RPMI8226 (cell line): ENCODE data around the gene KLRD1.
A peak's percentile ranks its signal among the peaks of the same experiment; 100 is the strongest.
"Not testable (repeated sequence)": the region's sequence is repeated elsewhere in the genome, so short reads cannot be mapped to it uniquely, and the experiment has no call there.

Experiments used
- DNase-seq: peaks from one replicate; pipeline ENCODE4 v3.0.0-alpha.2; 2015

Gene KLRD1

DNA sequence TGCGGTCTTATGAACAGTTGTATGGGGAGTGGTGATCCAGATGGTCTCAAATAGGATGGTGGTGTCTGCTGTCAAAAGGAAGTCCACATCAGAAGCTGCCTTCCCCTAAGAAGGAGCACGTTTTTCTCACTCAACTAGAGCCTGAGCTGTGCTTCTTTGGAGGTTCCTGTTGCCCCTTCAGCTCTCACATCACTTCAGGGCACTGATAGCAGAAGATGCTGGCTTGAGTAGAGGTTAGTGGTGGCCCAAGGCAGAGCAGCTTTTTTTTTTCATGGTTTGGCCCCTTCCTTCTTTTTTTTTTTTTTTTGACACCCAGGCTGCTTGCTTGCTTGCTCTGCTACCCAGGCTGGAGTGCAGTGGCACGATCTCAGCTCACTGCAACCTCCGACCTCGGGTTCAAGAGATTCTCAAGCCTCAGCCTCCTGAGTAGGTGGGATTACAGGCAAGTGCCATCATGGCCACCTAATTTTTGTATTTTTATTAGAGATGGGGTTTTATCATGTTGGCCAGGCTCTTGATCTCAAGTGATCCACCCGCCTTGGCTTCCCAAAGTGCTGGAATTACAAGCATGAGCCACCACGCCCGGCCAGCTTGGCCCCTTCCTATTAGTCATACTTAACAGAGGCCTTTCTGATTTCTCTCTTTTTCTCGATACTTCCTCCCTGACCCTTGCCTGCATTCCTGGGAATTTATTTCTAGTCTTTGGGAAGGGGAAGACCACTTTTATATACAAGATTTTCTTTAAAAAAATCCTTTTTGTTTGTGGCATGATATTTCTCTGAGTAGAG lies 31.6 kb downstream of the KLRD1 start:
- no peak for DNase-seq

DNA sequence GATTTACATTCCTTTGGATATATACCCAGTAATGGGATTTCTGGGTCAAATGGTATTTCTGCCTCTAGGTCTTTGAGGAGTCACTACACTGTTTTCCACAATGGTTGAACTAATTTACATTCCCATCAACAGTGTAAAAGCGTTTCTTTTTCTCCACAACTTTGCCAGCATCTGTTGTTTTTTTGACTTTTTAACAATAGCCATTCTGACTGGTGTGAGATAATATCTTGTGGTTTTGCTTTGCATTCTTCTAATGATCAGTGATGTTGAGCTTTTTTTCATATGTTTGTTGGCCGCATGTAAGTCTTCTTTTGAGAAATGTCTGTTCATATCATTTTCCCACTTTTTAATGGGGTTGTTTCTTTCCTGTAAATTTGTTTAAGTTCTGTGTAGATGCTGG lies 33.3 kb downstream of the KLRD1 start:
- DNase-seq, result not testable (repeated sequence)

DNA sequence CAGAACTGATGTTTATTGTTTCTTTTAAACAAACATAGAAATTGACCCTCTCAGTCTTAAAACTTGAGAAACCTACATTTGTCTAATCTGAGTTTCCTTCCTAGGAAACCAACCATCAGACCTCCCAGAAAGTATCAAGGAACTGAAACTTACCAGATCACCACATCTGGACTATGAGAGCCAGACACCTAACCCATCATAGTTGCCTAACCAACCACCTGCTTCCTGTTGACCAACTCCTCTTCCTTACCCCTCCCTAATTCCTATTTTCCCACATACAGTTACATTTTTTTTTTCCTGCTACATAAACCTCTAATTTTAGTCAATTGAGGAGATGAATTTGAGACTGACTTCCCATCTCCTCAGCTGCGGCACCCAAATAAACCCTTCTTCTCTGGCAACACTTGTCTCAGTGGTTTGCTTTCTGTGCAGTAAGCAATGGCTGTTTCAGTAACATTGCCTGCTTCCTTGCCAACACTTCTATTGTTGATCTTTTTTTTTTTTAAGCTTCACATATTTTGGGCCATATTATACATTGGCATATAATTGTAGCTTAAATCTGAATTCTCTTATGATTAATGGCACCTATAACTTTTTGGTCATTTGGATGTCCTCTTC lies 34.3 kb downstream of the KLRD1 start:
- peak; percentile 48 for DNase-seq

DNA sequence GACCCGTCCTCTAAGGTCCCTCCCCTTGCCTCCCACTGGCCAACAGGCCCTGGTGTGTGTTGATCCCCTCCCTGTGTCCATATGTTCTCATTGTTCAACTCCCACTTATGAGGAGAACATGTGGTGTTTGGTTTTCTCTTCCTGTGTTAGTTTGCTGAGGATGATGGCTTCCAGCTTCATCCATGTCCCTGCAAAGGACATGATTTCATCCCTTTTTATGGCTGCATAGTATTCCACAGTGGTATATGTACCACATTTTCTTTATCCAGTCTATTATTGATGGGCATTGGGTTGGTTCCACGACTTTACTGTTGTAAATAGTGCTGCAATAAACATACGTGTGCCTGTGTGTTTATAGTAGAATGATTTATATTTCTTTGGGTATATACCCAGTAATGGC lies 43.8 kb downstream of the KLRD1 start:
- not testable (repeated sequence) for DNase-seq

DNA sequence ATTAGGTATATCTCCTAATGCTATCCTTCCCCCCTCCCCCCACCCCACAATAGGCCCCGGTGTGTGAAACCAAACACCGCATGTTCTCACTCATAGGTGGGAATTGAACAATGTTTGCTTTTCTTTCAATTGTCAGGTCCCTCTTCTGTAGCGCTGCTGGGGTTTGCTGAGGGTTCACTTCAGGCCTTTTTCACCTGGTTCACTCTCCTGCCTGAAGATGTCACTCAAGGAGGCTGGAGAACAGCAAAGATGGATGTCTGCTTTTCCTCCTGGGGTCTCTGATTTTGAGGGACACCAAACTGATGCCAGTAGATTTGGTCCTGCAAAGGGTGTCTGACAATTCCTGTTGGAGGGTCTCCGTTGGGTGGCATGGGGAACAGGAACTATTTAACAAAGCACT lies 46.4 kb downstream of the KLRD1 start:
- no peak for DNase-seq

DNA sequence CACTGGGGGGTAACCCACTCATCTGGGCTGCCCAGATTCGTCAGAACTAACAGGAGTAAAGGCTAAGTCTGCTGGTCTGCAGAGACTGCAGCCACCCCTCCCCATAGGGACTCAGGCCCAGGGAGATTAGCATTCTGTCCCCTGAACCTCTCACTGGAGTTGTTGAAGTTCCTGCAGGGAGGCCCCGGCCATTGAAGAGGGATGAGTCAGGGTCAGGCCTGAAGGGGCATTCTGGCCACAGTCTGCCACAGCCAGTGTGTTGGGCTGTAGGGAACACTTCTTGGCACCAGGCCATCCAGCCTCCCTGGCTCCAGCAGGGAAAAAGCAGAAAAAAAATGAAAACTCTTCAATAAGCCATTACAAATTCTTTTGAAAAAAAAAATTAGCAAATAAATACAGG lies 46.8 kb downstream of the KLRD1 start:
- DNase-seq, result no peak

DNA sequence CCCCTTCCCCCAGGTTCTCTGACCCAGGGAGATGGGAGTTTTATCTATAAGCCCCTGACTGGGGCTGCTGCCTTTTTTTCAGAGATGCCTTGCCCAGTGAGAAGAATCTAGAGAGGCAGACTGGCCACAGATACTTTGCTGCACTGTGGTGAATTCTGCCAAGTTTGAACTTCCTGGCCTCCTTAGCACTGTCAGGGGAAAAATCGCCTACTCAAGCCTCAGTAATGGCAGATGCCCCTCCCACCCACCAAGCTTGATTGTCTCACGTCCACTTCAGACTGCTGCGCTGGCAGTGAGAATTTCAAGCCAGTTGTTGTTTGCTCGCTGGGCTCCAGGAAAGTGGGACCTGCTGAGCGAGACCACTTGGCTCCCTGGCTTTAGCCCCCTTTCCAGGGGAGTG lies 50.5 kb downstream of the KLRD1 start:
- DNase-seq, result peak; percentile 25

DNA sequence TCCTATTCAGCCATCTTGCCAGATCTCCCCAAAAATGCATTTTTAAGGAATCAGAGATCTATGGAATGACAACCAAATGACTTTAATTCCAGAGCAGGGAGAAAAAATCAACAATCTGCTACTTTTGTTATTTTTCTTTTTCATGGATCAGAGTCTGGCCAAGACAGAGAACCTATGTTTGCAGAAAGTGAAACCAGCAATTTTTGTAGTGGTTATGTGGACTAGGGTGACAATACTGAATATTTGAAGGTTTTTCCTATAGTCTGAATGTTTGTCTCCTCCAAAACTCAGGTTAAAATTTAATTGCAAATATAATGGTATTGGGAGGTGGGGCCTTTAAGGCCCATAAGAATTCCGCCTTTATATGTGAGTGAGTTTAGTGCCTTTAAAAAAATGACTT lies 51.3 kb downstream of the KLRD1 start:
- no peak for DNase-seq

DNA sequence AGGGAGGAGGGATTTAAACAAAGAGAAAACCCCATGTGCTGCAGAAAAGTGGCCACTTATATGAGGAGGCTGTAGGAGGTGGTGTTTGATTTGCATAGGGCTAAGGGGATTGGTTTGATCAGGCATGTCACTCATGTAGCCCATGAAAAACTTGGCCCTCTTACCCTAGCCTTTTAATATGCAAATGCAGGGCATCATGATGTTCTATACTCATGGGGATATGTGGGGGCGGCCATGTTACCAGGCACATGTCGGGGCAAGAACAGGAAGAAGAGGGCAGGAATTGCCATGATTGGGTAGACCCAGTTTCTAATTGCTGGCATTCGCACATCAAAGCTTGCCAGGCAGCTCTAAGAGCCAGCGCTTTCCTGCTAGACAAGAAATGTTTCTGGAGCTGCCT lies 53.4 kb downstream of the KLRD1 start:
- DNase-seq, result no peak

DNA sequence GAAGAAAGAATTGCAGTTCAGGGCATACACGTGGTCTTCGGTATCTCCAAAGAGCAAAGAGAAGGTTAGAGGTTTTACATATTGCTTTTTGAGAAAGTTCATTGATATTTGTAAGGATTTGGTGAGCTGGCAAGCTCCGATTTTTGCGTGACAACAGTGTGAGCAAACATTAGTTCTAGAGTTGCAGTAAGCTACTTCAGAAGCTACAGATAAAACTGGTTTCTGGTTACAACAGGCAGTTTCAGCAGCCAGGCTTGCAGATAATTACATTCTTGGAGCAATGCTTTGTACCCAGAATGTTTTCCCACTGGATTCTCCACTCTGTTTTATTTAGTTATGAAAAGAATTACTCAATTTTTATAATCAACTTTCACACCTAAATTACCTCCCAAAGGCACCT lies 54.0 kb downstream of the KLRD1 start:
- DNase-seq, result no peak

DNA sequence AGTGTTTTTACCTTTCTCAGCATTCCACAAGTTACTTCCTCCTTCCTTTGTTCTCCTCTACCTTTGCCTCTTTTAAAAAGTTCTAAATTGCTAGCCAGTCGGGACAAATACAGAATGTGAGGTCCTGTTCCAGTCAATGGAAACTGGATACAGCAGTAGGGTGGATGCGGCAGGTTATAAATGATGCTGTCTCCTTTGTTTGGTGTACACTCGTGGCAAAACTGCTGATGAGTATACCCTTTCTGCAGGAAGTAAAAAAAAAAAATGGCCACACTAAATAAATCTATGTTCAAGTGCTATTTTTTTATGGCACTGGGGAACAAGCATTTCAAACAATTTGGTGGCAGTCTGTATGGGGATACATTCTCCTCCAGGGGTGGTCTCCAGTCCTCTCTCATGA lies 54.7 kb downstream of the KLRD1 start:
- DNase-seq, result no peak

DNA sequence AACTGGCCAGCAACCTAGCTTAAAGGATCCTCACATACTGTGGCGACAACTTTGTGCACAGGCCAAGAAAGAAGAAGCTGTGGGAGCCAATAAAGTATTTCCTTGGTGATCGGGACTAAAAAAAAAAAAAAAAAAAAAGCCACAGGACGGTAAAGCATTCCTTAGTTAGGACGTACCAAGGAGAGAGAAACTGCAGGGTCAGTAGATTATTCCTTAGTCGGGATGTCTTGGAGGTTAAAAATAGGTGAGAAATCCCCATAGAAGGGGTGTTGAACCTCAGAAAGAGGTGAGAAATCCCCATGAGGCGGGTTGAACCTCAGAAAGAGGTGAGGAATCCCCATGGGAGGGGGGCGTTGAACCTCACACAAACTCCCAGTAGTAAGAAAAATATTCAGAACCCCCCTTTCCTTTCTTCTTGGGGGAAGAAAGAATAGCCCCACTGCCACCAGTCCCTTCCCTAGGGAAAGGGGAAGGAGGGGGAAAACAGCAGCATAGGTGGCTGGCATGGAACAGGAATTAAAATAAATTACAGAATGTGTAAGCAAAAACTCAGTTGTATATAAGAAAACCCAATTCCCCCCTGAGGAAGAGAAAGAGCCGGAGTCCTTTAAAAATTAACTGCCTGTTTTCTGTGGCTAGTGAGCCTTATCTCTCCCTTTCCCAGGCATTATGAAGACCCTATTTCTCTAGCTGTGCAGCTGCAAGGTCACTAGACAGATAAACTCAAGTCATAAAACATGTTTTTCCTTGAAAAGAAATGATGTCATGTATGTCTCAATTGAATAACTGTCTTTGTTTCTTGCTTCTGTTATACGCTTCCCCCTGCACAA lies 55.4 kb downstream of the KLRD1 start:
- no peak for DNase-seq

DNA sequence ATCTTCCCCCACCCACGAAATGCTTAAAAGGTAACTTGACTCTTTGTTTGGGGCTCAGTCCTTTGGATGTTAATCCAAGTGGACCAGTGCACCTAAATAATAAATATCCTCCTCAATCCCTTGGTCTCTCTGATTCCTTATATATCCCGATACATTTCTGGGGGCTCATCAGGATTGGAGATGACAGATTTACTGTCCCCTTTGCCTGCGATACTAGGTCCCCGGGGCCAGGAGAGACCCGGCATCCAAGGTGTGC lies 55.9 kb downstream of the KLRD1 start:
- DNase-seq, result no peak

DNA sequence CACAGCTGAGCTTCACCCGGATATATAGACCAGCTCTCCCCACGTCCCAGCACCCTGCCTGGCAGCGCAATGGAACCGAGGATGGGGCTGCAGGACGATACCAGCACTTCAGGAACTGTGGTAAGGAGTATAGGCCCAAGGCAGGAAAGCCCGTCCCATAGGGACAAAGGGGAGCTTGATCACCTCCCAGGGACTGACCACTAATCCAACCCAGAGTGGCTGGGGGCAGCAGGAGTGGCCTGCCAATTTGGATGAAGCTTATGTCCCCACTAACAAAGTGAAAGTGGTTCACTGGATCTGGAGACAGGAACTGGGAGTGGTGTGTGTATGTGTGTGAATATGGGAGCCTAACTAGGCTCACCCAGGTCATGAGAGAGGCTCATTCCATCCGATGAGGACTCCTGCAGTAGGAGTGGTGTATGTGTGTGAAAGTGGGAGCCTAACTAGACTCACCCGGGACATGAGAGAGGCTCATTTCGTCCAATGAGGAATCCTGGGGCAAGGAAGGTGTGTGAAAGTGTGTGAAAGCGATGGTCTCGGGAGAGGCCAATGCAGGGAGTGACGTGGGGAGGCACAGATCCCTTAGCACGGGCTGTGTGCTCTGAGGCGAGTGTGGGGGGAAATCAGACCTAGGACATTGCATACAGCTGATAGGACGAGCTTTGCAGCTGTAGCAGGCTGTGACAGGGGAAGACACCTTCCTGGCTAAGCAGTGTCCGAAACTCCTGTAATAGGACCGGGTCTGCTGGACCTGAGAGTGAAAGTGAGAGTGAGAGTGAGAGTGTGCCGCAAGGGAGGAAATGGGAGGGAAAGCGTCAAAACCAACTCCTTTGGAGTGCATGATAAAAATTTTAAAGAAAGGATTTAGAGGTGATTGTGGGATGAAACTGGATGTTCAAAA lies 56.5 kb downstream of the KLRD1 start:
- DNase-seq, result peak; percentile 25

DNA sequence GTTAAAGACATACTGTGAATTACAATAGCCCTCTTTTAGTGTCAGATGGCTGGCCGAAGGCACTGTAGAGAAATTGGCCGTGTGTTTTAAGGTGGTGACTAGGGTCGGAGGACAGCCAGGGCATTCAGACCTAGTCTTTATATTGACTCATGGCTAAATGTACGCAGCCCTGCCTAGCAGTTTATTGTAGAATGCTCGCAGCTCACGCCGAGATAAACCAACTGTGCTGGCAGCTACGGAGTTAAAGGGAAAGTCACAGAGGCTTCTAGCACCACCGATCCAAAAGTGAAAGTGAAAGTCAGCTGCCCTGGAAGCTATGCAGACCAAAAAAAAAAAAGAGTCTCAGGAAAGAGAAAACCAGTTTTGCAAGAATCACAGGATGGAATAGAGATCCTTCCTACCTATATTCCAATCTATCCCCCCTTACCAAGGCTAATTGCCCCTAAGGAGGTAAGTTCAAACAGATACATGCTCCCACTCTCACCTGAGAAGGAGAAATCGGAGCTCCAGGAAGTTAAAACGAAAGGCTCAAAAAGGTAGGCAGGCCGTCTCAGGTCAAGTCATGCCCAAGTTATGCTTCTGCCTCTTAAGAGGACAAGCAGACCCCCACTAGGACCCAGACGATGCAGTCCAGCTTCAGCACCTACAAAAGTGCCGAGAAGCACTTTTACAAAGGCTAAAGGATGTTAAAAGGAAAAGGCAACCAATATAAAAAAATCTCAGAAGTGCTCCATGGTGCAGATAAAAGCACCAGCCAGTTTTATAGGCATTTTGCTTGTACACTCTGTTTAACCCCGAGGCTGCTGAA lies 57.3 kb downstream of the KLRD1 start:
- peak; percentile 82 for DNase-seq

DNA sequence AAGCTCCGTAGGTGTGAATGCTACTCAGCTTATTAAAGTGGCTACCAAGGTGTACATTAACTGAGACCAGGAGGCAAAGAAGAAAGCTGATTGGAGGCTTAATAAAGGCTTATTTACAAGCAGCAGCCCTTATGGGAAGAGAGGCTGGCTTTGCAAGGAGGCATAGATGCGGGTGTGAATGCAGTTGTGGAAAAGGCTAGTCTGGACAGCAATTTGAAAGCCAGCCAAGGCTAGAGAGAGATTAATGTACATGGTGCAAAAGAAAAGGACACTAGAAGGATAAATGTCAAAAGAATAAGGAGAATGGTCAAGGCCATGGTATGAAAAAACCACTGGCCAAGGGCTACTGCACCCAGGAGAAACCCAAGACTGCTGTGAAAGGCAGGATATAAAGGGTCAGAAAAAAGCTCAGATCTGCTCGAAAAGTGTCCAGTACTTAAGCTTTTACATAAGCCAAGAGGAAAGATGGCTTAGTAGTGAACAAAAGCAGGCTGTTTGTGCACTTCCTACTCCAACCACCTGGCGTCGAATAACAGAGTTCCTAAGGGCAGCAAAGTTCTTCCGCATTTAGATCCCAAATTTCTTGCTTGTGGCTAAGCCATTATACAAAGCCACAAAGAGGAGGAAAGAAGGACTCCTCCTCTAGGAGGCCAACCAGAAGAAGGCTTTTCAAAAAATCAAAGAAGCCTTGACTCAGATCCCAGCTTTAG lies 58.2 kb downstream of the KLRD1 start:
- DNase-seq, result no peak

DNA sequence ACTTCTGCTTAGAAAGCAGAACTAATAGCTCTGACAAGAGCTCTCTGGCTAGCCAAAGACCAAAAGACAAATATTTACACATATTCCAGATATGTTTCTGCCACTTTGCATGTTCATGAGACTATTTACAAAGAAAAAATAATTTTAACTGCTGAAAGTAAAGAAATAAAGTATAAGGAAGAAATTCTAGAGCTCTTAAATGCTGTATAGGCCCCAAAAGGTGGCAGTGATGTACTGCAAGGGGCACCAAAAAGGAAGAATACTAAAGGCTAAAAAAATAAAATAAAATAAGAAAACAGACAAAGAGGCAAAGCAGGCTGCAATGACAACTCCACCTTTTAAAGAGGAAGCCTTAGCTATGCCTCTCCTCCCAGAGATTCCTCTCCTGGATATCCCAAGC lies 59.2 kb downstream of the KLRD1 start:
- peak; percentile 11 for DNase-seq

DNA sequence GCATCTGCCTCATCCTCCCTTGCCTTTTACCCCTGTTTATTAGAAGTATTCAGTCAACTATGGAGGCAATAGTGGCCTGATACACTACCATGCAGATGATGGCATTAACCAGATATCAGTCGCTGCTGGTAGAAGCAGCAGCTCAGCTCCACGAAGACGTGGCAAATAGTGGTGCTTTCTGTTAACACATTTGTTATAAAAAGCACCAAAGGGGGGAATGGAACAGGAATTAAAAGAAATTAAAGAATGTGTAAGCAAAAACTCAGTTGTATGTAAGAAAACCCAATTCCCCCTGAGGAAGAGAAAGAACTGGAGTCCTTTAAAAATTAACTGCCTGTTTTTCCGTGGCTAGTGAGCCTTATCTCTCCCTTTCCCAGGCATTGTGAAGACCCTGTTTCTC lies 60.0 kb downstream of the KLRD1 start:
- not testable (repeated sequence) for DNase-seq

DNA sequence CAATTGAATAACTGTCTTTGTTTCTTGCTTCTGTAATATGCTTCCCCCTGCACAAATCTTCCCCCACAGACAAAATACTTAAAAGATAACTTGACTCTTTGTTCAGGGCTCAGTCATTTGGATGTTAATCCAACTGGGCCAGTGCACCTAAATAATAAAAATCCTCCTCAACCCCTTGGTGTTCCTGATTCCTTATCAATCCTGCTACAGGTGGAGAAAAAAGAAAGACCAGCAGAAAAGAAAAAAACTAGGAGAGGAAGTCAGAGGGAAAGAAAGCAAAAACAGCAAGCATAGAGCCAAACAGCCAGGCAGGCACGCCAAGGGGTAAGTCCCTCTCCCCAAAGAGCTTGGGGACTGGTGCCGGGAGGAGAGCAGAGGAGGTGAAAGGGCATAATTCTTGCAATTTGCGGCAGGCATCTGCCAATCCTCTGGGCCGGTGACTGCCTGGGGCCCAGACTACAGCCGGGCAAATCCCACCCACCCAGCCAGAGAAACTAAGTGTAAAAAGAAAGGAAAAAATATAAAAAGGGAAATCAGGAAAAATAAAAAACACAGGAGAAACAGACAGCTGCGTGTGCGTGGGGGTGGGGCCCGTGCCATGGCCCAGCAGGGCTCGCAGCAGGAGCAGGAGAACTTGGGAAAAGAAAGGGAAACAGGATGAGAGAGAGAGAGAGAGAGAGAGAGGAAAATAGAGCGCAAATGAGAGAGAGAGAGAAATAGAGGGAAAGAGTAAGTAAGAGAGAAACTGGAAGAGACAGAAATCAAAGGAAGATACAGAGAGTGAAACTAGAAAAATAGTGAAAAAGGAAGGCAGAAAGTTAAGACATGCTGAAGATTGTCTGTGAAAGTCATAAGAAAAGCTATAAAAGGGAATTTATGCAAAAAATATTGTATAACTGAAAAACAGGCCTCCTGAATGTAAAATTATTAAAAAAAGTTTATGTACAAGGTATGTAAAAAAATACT lies 60.8 kb downstream of the KLRD1 start:
- DNase-seq, result no peak
